Endothelial cell of umbilical vein (primary cell): ENCODE measurements around the gene CDK4. TPM values are rescaled to one million over a fixed set of nuclear protein-coding genes. Genes with fewer than 3 reads are reported as not detected.

Source experiments
- BruUV-seq: library from RNA; stranded (reverse); fragments of 400-500 nt; replicated peaks from 2 replicates; lab custom pipeline; 2021; lab: Mats Ljungman, UMichigan
- CTCF ChIA-PET: fragments of 300-600, 350-600 bp; sonication (Branson Sonifier 250); formaldehyde crosslinking; loops from one replicate; lab custom pipeline; 2021; ENCODE audit warnings: antibody characterized with exemption, inconsistent platforms; lab: Charles Lee
- POLR2A ChIA-PET: fragments of 300-600, 350-600 bp; sonication (Branson Sonifier 250); formaldehyde crosslinking; loops from one replicate; lab custom pipeline; 2021; ENCODE audit warnings: antibody characterized with exemption, inconsistent platforms; lab: Charles Lee
- DNase-seq: peaks from one replicate; pipeline ENCODE4 v3.0.0-alpha.2; 2011; ENCODE audit warnings: low read depth, low spot score
- FAIRE-seq: peaks from 2 replicates; lab custom pipeline; 2011; peaks lifted over from hg19 to GRCh38; lab: Jason Lieb, UNC
- H2AFZ ChIP-seq: 2 replicates; pipeline ENCODE4 v1.6.0; 2012; ENCODE audit warnings: low read depth, low read length, control low read depth, inconsistent platforms
- H3K27ac ChIP-seq: 2 replicates; pipeline ENCODE4 v1.5.1; 2011; ENCODE audit warnings: low read depth, mild to moderate bottlenecking, control low read depth, low read length, moderate library complexity; ENCODE audit not compliant: insufficient read depth
- H3K27me3 ChIP-seq, 2 experiments: 2 replicates each; pipeline versions ENCODE4 v1.6.0 to v1.6.1; 2011; ENCODE audit warnings: low read length in 2 of 2, mixed read lengths in 1 of 2; ENCODE audit not compliant: control insufficient read depth in 2 of 2, insufficient read depth in 2 of 2
- H3K36me3 ChIP-seq, 2 experiments: 2 replicates in 1 of 2; 3 replicates in 1 of 2; pipeline ENCODE4 v1.5.1; 2011; ENCODE audit warnings: low read length in 2 of 2, mild to moderate bottlenecking in 1 of 2, moderate library complexity in 1 of 2; ENCODE audit not compliant: control insufficient read depth in 2 of 2, insufficient read depth in 2 of 2; ENCODE audit errors: extremely low read depth in 1 of 2
- H3K4me1 ChIP-seq: 3 replicates; pipeline ENCODE4 v1.5.1; 2011; ENCODE audit warnings: mild to moderate bottlenecking, low read length; ENCODE audit not compliant: control insufficient read depth, insufficient read depth; ENCODE audit errors: extremely low read depth
- H3K4me2 ChIP-seq: 2 replicates; pipeline ENCODE4 v1.6.1; 2011; ENCODE audit warnings: low read length, control low read depth, mixed read lengths; ENCODE audit not compliant: insufficient read depth
- H3K4me3 ChIP-seq, 3 experiments: fragments of 200-600 bp in 1 of 3; sonication (generic), shearing (Covaris generic) in 1 of 3; replicated peaks in 1 of 3; 2 replicates each; pipeline ENCODE4 v1.5.1; 2011 to 2016; ENCODE audit warnings: control low read depth in 3 of 3, low read length in 3 of 3, mild to moderate bottlenecking in 2 of 3, inconsistent platforms in 1 of 3, low read depth in 1 of 3, moderate library complexity in 1 of 3; ENCODE audit not compliant: insufficient read depth in 1 of 3
- H3K79me2 ChIP-seq: 2 replicates; pipeline ENCODE4 v1.6.0; 2012; ENCODE audit warnings: low read length, inconsistent platforms; ENCODE audit not compliant: control insufficient read depth, insufficient read depth
- H3K9ac ChIP-seq: replicated peaks from 2 replicates; pipeline ENCODE3; 2011; ENCODE audit warnings: low read length, control low read depth; ENCODE audit not compliant: insufficient read depth; ENCODE audit errors: extremely low read depth
- H3K9me1 ChIP-seq: replicated peaks from 3 replicates; pipeline ENCODE4 v1.6.0; 2011; ENCODE audit warnings: mild to moderate bottlenecking, low read length; ENCODE audit not compliant: control insufficient read depth, insufficient read depth; ENCODE audit errors: extremely low read depth
- H3K9me3 ChIP-seq: replicated peaks from 2 replicates; pipeline ENCODE4 v1.5.1; 2012; ENCODE audit warnings: low read length, inconsistent platforms; ENCODE audit not compliant: control insufficient read depth, insufficient read depth
- H4K20me1 ChIP-seq: replicated peaks from 2 replicates; pipeline ENCODE3; 2011; ENCODE audit warnings: mild to moderate bottlenecking, low read length; ENCODE audit not compliant: control insufficient read depth, insufficient read depth; ENCODE audit errors: extremely low read depth
- EZH2 ChIP-seq: IDR thresholded peaks from 2 replicates; pipeline ENCODE4 v1.6.1; 2012; ENCODE audit warnings: borderline replicate concordance, low read depth, mild to moderate bottlenecking, moderate library complexity, low read length, inconsistent platforms; ENCODE audit not compliant: severe bottlenecking
- GATA2 ChIP-seq: IDR thresholded peaks from 2 replicates; pipeline ENCODE4 v1.7.0; 2011; ENCODE audit warnings: low read depth, mild to moderate bottlenecking, moderate library complexity, mixed read lengths, low read length; ENCODE audit not compliant: insufficient read length, insufficient read depth
- JUN ChIP-seq: IDR thresholded peaks from 2 replicates; pipeline ENCODE4 v1.6.1; 2011; ENCODE audit warnings: borderline replicate concordance, low read depth; ENCODE audit not compliant: insufficient read length, insufficient read depth
- MYC ChIP-seq: IDR thresholded peaks from one replicate; pipeline ENCODE4 v1.6.1; 2011; ENCODE audit warnings: mild to moderate bottlenecking, low read depth, low read length
- POLR2AphosphoS5 ChIP-seq: IDR thresholded peaks from 2 replicates; pipeline ENCODE4 v1.6.1; 2012; ENCODE audit warnings: low read depth, mild to moderate bottlenecking, control low read depth, low read length, moderate library complexity; ENCODE audit not compliant: insufficient read depth
- dilution Hi-C: fragments of 300-500 bp; cut with MboI; formaldehyde crosslinking; loops from one replicate; pipeline ENCODE4 v1.15.0; 2019; ENCODE audit warnings: low sequenced_read_pairs; ENCODE audit not compliant: extremely low pct_ligation_motif_present
- intact Hi-C: fragments of 100-400 bp; cut with micrococcal nuclease; formaldehyde crosslinking; loops from one replicate; pipeline ENCODE4 v1.10.0; 2022
- polyA plus RNA-seq, 4 experiments: library from polyadenylated mRNA; depleted of rRNA in 3 of 4; stranded (reverse) in 3 of 4; unstranded in 1 of 4; fragments of >200 nt; gene quantifications; 2 replicates each; pipeline versions ENCODE4 v1.2.1 to v1.2.3, GENCODE V29; 2011 to 2012; ENCODE audit warnings: missing spikeins in 1 of 4
- total RNA-seq: library from RNA; stranded (reverse); gene quantifications from 2 replicates; pipeline ENCODE4 v1.2.3, GENCODE V29; 2021
- TF ChIP-seq, protein P1 (sequence below), 2 donors: IDR thresholded peaks; 1 replicate in 1 of 2; 2 replicates in 1 of 2; pipeline ENCODE4 v1.5.1; 2011; ENCODE audit warnings: low read length in 2 of 2, mild to moderate bottlenecking in 2 of 2, moderate library complexity in 2 of 2, control low read depth in 1 of 2, inconsistent platforms in 1 of 2, low read depth in 1 of 2; ENCODE audit not compliant: insufficient read depth in 1 of 2; ENCODE audit errors: extremely low read depth in 1 of 2
- TF ChIP-seq, protein P2 (sequence below): IDR thresholded peaks from 2 replicates; pipeline ENCODE4 v1.6.1; 2011; ENCODE audit not compliant: insufficient read depth, insufficient read length

The CDK4 gene
- total and polyA plus RNA-seq, 2 donors (not counting 3 experiments of a cell fraction or from before 2014, with no cell fraction given): 171 to 332 TPM

DNA sequence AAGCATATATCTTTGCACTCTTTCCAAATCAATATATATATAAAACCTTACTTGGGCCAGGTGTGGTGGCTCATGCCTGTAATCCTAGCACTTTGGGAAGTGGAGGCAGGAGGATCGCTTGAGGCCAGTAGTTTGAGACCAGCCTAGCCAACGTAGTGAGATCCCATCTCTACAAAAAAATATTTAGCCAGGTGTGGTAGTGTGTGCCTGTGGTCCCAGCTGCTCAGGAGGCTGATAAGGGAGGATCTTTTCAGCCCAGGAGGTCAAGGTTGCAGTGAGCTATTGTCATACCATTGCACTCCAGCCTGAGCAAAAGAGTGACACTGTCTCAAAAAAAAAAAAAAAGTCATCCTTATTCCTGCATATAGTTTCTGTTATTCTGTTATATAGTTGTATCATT, 43.8 kb downstream of the CDK4 start:
- Histone ChIP-seq H3K4me3 (no peak overlapping the region), H3K79me2 (no peaks in the 10 kb centered on the region), H3K9ac (no peak overlapping the region), H3K4me1 (no peaks in the 10 kb centered on the region), H3K27ac (no peak overlapping the region), H2AFZ (no peak overlapping the region), H3K9me3 (no peaks in the 10 kb centered on the region), H3K36me3 (peaks cover 0 to 2% of the 10 kb centered on the region in 2 experiments), H4K20me1 (no peaks in the 10 kb centered on the region), H3K9me1 (no peaks in the 10 kb centered on the region), H3K4me2 (no peak overlapping the region), H3K27me3 (no peaks in the 10 kb centered on the region)
- intact Hi-C loops: no loop called here
- BruUV-seq: no TSS peak
- CTCF ChIA-PET: no interaction called here
- TF ChIP-seq GATA2 (no peak), JUN (no peak), MYC (no peak), POLR2AphosphoS5 (no peak), EZH2 (no peak)
- TF ChIP-seq, protein P1, sequence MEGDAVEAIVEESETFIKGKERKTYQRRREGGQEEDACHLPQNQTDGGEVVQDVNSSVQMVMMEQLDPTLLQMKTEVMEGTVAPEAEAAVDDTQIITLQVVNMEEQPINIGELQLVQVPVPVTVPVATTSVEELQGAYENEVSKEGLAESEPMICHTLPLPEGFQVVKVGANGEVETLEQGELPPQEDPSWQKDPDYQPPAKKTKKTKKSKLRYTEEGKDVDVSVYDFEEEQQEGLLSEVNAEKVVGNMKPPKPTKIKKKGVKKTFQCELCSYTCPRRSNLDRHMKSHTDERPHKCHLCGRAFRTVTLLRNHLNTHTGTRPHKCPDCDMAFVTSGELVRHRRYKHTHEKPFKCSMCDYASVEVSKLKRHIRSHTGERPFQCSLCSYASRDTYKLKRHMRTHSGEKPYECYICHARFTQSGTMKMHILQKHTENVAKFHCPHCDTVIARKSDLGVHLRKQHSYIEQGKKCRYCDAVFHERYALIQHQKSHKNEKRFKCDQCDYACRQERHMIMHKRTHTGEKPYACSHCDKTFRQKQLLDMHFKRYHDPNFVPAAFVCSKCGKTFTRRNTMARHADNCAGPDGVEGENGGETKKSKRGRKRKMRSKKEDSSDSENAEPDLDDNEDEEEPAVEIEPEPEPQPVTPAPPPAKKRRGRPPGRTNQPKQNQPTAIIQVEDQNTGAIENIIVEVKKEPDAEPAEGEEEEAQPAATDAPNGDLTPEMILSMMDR (IDR thresholded peaks at IDR 0.05; ENCODE audit: extremely low read depth in 1 of 2, insufficient read depth in 1 of 2, low read depth in 1 of 2, low read length in 2 of 2): no peak
- TF ChIP-seq, protein P2, sequence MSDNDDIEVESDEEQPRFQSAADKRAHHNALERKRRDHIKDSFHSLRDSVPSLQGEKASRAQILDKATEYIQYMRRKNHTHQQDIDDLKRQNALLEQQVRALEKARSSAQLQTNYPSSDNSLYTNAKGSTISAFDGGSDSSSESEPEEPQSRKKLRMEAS: no peak
- DNase-seq (no peak), FAIRE-seq (no peak)
- dilution Hi-C loops: no loop called here
- POLR2A ChIA-PET: interaction anchor here (0.7 kb wide), 1 partner anchor 1961 kb away, joined by 3 read pairs; no protein-coding TSS in a partner anchor
